Stimulated activated CD4-positive, alpha-beta T cell treated with anti-CD3 and anti-CD28 coated beads, Interleukin-4, amount 100 ng/mL, for 24 hours (primary cell): ENCODE measurements around the gene VAT1L.

ENCODE experiments used
- DNase-seq: peaks from one replicate; pipeline ENCODE4 v3.0.0-alpha.2; 2020

The VAT1L gene

DNA sequence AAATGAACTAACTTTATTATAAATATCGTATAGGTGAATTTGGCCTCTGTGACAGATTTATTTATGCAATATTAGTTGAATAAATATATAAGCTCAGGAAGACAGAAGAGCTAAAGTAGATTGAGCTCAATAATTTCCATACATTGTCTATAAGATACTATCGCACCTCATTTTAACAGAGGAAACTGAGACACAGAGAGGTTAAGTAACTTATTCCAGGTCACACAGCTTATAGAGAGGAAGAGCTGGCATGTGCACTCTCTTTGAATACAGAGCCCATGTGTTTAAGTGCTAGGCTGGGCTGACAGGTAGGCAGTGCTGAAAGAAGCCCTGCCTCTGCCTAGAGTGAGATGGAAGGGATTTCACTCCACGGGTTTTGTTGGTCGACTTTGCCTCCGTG lies 48.4 kb downstream of the VAT1L start:
- no peak for DNase-seq

DNA sequence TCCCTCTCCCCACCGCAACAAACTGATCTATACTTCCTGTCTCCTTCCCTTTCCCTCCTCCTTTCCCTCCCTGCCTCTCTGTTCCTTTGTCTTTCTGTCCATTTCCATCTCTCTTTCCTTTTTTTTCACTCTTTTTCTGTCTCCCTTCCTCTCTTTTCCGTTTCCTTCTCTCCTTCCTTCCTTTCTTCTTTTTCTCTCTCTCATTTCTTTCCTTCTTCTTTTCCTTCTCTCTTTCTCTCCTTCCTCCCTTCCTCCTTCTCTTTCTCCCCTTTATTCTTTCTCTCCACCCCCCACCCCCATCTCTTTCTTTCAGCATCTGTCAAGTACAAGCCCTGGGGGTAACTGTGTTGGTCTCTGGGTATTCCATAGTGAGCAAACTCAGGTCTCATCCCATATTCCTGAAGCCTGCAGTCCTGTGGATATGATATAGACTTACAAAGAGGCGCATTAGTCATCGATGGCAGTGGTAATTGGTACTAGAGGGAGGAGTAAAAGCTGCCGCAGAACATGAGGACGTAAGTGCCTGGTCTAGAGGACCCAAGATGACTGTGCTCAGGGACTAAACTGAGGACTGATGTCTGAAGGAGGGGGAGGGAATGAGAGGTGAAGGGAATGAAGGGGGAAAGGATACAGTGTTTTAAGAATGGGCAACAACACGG lies 50.4 kb downstream of the VAT1L start:
- no peak for DNase-seq

DNA sequence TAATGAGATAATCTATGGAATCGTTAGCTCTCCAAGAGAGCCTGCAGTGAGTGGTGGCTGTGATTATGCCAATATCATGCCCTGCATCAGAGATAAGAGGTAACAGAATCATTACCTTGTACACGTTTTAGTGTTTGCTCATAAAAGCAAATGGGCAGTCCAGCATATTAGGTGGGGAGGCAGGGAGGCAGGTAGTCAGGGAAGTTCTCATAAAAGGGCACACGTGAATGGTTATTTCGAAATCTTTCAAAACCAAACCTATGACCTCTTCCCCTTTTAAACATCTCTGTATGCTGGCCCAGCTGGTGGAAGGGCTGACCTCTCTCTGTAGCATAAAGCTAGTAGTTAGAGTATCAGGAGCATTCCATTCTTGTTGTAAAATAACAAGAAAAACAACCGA lies 51.7 kb downstream of the VAT1L start:
- no peak for DNase-seq

DNA sequence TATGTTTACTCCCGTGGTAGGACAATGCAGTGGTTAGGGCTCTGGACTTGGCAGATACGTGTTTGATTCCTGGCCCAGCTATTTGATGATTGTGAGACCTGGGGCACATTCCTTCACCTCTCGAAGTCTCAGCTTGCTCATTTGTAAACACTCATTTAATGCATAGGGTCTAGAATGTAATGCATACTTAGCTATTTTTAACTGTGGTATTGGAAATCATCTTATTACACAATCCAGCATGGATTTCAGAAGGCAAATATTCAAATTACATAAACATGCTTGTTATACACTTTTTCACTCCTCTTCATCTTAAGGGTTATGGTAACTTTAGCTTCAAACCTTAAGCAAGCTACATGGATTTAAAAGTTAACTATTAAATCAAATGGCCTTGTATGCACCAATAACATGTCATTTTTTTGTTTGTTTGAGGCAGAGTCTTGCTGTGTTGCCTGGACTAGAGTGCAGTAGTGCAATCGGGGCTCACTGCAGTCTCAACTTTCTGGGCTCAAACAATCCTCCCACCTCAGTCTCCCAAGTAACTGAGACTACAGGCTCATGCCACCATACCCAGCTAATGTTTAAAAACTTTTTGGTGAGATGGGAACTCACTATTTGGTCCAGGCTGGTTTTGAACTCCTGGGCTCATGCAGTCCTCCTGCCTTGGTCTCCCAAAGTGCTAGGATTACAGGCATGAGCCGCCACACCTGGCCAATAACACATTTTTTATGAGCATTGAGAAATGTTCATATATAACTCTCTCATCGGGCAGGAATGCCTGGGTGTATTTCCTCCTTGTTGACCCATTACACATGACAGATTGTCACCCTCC lies 52.5 kb downstream of the VAT1L start:
- DNase-seq = no peak

DNA sequence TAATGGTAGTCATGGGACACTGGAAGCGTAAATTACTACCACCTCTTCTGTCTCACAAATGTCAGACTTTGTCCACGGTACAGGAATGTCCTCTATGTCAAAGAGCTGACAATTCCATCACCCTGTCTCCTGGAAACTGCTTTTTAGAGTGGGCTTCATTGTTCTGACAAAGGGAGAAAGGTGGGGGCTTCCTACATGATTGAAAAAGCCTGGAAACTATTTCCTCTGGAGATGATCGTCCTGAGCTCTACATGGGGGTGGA lies 53.1 kb downstream of the VAT1L start:
- DNase-seq = no peak

DNA sequence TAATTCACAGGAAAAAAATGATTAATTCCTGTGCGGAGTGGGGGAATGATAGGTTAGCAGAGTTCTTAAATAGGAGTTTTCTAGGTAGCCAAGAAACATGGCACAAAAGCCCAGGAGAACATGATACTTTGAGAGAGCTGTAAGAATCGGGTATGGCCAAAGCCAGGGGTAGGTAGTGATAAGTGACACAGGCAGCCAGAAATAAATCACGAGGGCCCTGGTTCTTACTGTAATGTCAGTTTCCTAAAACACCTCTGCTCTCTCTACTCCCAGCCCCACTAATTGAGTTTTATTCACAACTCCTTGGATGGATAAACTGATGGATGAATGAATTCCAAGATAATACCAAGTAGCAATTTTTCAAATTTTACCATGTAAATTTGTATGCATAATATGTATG lies 54.1 kb downstream of the VAT1L start:
- no peak for DNase-seq

DNA sequence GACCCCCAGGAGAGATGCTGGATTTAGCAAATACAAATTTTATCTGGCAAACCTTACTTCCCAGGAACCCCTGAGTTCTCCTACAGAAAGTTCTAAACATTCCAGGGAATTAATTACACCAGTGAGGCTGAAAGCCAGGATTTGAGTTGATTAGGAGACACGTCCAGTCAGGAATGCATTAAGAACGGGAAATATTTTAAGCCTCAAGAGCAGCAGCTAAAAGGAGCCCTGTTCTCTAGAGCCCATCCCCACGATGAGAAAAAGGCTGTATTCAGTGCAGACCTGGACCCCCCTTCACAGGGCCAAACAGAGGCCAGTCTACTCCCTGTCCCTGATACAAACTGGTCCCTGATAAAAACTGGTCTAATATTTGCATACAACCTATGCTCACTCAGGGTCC lies 55.0 kb downstream of the VAT1L start:
- no peak for DNase-seq

DNA sequence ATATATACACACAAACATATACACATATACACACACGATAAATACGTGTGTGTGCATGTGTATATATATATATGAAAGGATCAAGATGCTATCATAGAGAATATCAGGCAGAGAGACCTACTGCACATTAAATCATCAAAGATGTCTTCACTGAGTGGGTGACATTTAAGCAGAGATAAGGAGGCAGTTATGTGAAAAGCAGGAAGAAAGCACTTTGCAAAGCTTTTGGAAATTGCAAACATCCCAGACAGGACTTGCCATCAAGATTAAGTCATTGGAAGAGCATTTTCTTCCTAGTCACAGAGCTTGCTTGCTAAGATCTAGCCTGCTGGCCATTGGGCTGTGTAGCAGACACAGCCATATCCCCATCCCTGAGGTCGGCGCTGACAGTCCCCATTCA lies 56.4 kb downstream of the VAT1L start:
- DNase-seq = no peak

DNA sequence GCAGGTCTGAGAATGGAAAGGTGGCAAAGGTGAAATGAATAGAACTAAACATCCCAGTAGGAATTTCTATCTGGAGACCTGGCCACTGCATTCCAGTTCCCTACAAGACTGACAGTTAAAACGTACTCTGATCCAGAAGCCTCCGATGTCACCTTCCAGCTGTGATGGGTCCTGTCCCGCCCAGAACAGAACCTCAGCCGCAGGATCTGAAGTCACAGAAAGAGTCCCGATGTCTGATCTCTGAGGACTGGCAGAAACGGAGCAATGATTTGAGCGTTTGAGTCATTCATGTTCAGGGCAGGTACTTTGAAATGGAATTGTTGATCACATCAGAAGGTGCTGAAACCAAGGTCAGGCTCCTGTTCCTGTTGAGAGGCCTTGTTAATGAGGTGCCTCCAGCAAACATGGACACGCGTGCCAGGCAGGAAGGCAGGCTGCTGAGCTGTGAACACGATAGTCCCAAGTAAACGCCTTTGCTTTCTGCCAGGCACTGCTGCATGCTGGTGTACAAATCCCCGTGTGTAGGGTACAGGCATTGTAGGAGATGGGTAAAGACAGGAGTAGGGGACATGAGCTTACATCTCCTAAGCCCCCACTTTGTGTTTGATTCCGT lies 61.4 kb downstream of the VAT1L start:
- no peak for DNase-seq

DNA sequence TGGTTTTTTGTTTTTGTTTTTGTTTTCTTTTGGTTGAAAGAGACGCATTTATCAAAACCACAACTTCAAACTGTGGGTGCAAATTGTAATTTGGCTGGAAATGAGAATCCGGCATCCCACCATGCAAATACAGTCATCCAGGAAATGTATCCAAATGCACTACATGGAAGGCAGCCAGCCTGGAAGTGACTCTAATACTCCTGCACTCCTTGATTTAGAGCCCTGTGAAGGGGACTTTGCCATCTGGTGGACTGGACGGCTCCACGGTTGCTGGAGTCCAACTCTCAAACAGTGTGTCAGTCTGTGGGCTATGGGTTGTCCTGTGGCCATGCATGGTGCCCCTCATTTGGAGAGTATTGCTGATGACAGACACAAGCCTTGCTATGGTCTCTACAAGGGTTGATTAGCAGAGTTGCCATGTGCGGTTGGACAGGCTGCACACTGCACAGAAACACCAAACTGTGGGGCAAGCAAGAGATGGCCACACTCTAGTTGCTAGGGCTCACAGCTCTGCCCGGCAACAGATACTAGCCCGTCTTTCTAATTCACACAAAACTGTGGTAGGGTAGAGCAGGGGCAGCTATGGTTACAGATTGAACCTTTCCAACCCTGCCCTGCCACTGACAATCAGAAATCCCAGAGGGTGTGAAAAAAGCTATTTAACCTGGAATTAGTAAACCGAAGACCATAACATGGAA lies 62.4 kb downstream of the VAT1L start:
- no peak for DNase-seq

DNA sequence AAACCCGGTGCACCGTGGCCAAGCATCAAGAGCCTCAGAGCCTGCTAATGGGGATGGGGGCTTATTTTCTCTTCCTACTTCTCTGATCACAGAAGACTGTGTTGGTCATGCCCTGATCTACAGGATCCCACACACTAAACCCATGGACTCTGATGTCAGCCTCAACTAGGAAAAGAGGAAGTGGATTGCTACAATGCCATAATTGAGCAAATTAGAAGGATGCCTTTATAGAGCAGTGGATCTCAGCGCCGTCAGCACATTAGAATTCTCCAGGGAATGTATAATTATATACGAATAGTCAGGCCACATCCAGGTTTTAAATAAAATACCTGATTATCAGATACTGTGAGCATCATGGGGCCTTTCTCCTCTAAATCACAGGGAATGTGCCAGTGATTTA lies 64.8 kb downstream of the VAT1L start:
- no peak for DNase-seq

DNA sequence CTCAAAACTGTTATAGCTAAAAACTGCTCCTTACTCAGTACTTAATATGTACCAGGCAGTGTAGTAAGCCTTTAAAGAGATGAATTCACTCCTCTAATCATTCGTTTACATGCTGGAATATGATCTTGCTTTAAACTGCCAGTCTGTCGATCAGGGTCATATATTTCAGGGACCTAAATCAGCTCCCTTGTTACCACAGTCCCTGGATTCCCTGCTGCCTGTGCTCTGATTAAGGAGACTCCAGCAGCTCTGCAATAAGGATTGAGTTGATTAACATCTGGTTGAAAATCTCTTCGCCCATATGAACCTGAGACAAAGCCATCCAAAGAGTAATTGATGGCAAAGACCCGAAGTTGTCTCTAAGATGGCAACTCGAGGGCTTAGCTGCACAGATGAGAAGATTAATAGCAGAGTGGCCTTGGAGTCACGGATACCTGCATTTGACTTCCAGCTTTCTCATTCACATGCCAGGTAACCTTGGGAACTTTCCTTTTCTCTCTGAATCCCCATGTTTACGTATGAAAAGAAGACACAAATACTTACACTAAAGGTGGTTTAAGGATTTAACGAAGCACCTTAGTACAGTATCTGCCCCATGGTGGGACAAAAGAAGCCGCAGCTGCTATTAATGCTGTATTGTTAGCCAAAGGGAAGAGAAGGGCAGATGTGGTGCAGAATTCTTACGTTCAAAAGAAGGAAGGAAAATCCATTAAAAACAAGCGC lies 68.2 kb downstream of the VAT1L start:
- no peak for DNase-seq

DNA sequence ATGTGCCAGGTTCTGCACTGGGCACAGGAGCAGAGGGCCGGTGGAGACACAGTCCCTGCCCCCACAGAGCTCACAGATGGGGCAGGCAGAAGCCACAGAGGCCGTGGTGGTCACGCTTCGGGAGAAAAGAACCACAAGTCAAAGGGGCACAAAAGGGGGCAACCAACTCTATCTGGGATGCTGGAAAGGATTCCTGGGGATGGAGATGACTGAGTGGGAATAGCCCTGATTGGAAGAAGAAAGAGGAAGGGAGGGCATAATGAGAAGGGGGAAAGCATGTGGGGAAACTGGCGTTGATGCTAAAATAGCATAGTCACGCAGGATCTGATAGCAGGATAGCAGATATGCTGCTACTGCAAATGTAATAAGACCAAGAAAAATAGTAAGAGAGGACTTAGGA lies 69.7 kb downstream of the VAT1L start:
- DNase-seq = no peak

DNA sequence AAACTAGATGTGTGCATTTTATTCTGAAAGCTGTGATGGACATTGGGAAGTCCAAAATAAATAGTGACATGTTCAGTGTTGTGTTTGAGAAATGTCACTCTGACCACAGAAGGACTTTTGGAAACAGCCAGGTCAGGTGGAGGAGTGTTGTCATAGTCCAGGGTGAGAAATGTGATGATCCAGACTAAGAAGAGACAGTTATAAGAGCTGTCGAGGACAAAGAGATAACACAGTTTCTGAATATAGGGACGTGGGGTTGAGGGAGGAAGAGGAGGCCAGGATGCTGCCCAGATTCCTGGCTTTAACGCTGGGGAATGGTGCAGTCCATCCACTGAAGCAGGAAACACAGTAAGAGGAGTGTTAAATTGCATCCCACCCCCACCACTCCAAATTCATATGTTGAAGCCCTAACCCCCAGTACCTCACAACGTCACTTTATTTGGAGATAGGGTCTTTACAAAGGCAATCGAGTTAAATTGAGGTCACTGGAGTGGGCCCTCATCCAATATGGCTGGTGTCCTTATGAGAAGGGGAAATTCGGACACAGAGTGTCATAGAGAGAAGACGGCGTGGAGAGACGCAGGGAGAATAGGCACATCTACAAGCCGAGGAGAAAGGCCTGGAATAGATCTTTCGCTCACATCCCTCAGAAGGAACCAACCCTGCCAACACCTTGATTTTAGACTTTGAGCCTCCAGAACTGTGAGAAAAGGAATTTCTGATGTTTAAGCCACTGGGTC lies 71.3 kb downstream of the VAT1L start:
- no peak for DNase-seq

DNA sequence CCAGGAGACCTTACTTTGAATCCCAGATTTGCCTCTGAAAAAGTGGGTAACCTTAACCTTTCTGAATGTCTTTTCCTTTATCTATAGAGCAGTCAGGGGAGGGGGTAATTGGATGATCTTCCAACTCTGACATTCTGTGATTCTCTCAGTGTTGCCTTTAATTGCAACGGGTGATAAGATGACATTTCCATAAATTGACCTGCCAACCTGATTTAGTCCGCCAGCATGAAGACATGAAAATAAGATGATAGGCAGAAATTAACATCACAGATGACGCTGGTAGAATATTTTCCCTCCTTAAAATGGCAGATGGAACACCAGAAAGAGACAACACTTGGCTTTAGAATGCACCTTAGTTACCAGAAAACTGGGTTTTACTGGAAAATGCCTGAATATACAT lies 72.6 kb downstream of the VAT1L start:
- no peak for DNase-seq

DNA sequence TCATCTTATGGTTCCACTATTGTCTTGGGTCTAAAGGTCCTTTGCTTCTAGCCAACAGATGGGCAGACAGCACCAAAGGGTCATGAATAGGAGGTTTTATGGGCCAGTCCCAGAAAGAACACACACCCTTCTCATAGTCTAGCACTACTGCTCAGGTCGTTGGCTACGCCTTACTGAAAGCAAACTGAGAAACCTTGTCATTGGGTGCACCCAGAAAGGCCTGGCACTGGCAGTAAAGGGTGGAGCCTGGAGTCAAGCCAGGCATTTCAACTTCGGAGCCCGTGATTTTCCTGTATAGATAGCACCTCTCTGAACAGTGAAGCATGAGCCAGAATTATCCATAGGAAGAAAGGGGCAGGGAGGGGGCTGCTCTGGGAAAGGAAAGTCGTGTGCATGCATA lies 74.9 kb downstream of the VAT1L start:
- no peak for DNase-seq

DNA sequence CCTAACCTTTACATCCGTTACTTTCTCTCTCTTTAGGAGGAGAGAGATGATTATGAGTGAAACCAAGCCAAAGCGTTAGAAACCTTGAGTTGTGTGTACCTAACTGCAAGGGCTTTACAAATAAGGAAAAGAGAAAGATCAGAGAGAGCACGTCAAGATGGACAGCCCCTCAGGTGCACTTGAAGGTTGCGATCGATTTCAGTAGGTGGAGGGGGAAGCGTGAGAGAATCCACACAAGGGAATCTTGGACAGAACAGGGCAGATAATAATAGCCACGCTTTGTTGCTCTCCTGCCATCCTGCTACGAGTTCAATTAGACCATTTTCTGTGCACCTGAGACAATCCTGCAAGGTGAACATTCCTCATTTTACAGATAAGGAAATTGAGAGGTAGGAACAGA lies 78.4 kb downstream of the VAT1L start:
- no peak for DNase-seq

DNA sequence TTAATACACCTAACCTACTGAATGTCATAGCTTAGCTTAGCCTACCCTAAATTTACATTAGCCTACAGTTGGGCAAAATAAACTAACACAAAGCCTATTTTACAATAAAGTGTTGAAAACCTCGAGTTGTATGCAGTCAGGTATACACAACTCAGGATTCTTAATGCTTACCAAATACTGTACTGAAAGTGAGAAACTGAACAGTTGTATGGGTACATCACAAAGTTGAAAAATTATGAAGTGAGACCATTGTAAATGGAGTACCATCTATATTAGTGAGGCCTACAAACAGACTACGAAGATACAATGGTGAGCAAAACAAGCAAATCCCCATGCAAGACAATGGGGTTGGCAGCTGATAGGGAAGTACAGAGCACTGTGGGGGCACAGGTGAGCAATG lies 79.7 kb downstream of the VAT1L start:
- DNase-seq = no peak

DNA sequence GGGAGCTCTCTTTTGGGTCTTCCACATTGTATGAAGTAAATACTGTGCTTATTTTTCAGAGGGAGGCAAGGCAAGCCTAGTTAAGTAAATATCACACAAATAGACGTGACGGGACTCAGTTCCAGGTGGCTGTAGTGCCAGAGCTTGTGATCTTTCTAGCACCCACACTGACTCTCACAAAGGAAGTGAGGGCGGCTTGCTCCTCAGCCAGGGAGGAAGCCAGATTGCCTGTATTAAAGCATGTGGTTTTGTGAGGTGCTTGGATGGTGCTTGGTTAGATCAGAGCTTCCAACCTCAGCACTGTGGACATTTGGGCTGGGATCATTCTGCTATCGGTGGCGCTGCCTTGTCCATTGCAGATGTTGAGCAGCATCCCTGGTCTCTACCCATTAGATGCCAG lies 80.1 kb downstream of the VAT1L start:
- DNase-seq = peak; percentile 4

DNA sequence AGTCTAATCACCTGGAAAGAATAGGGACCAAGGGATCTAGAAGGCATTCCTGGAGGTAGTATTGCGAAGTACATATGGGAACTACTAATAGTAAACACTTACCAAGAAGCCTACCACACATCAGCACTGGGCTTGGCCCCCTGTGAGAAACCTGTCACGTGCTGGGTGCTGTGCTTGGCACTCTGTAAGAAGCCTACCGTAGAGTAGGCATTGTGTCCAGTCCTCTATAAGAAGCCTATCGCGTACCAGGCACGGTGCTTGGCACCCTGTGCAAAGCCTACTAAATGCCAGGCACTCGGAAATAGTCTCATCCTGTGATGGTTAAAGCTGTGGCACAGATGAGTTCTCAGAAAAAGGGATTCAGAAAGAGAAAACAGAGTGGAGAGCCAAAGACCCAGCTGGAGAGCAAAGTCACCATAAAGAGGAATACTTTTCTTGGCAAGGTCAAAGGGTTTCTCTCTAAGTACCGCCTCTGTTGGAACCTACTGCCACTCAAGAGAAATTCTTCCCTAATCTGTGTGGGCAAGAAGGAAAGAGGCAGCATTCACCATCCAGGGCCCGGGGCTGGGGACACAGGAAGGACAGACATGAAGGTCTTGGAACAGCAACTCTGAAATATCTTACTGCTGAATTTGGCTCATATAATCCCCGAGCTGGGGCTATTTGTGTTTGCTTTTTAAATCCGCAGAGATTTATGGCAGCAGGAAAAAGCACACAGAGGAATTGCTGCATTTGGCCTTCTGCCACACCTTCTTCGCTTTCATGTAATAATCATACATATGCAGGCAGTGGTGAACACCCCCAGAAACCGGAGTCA lies 81.8 kb downstream of the VAT1L start:
- DNase-seq = no peak

DNA sequence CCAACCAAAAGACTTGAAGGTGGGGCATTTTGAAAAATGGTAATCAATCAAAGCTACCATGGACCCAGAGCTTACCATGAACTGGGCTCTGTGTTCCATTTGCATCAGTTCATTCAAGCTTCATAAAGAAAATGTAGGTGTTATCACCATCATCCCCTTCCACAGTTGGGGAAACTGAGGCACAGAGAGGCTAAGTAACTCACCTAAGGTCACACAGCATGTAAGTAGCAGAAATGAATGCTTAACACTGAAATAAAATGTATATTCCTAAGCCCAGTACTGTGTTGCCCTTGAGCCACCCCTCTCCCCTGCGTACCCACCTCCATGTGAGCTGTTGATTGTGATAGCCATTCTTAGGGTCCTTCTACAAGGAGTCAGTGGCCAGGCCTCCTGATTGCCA lies 83.6 kb downstream of the VAT1L start:
- DNase-seq = no peak

DNA sequence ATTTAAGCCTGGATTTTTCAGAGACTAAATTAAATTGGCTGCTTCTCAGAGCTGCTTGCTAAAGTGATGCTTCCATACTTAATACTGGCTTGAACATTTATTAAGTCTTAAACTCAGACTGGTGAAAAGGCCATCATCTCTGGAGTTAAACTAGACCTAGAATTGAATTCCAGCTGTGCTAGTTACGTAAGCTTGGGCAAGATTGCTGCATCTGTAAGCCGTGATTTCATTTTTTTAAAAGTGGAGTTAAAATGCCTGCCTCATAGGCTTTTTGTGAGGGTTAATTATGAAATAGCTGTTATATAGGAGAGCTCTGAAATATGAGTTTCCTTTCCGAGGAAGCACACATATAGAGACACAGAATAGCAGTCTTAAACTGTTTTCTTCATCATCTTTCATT lies 84.7 kb downstream of the VAT1L start:
- DNase-seq = no peak
